B cell (primary cell): ENCODE measurements around the gene CCDC7.

Experiments
- EZH2 ChIP-seq: IDR thresholded peaks from 2 replicates; pipeline ENCODE4 v1.6.1; 2012; ENCODE audit warnings: borderline replicate concordance, low read depth, mild to moderate bottlenecking, moderate library complexity, low read length; ENCODE audit not compliant: insufficient read depth, poor library complexity, severe bottlenecking
- TF ChIP-seq, protein P1 (sequence below): fragments of 200-600 bp; IDR thresholded peaks from one replicate; pipeline ENCODE4 v1.8.0; 2022; ENCODE audit warnings: antibody characterized with exemption, mild to moderate bottlenecking

GRCh38 chr10:32481606-32482005, 35.7 kb downstream of the CCDC7 start:
- TF ChIP-seq, protein P1, sequence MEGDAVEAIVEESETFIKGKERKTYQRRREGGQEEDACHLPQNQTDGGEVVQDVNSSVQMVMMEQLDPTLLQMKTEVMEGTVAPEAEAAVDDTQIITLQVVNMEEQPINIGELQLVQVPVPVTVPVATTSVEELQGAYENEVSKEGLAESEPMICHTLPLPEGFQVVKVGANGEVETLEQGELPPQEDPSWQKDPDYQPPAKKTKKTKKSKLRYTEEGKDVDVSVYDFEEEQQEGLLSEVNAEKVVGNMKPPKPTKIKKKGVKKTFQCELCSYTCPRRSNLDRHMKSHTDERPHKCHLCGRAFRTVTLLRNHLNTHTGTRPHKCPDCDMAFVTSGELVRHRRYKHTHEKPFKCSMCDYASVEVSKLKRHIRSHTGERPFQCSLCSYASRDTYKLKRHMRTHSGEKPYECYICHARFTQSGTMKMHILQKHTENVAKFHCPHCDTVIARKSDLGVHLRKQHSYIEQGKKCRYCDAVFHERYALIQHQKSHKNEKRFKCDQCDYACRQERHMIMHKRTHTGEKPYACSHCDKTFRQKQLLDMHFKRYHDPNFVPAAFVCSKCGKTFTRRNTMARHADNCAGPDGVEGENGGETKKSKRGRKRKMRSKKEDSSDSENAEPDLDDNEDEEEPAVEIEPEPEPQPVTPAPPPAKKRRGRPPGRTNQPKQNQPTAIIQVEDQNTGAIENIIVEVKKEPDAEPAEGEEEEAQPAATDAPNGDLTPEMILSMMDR = no peak
- no peak for TF ChIP-seq EZH2
